Colonic mucosa (tissue), 4 donors: ENCODE data around the gene FOXP4. TPM values are rescaled to one million over a fixed set of nuclear protein-coding genes. Genes with fewer than 3 reads are reported as not detected.

ENCODE experiments used
- DNase-seq: peaks from one replicate; pipeline ENCODE4 v3.0.0-alpha.2; 2020
- H3K27ac ChIP-seq: fragments of 200-600 bp; one replicate; pipeline ENCODE4 v1.8.0; 2021
- H3K27me3 ChIP-seq: fragments of 200-600 bp; one replicate; pipeline ENCODE4 v1.8.0; 2021
- H3K36me3 ChIP-seq: fragments of 200-600 bp; one replicate; pipeline ENCODE4 v1.8.0; 2021
- H3K4me1 ChIP-seq: fragments of 200-600 bp; one replicate; pipeline ENCODE4 v1.8.0; 2021; ENCODE audit warnings: mild to moderate bottlenecking
- H3K4me3 ChIP-seq: fragments of 200-600 bp; one replicate; pipeline ENCODE4 v1.8.0; 2021
- H3K9ac ChIP-seq, 2 donors: one replicate each; pipeline ENCODE4 v1.7.0; 2013; ENCODE audit warnings: control low read depth in 2 of 2, low read depth in 2 of 2, low read length in 2 of 2
- H3K9me3 ChIP-seq: fragments of 200-600 bp; one replicate; pipeline ENCODE4 v1.8.0; 2021
- intact Hi-C: fragments of 100-400 bp; cut with DNase I; formaldehyde crosslinking; loops from one replicate; pipeline ENCODE4 v1.14.1; 2022
- total RNA-seq, 2 donors: library from RNA; stranded (reverse); fragmentation: NEBNext Ultra II Directional in 1 of 2; extraction: Animal tissue kit (Norgen Biotek cat#: 25700) in 1 of 2; gene quantifications; one replicate each; pipeline ENCODE4 v1.2.1, GENCODE V29; 2021
- TF ChIP-seq, protein P1 (sequence below): fragments of 200-600 bp; IDR thresholded peaks from one replicate; pipeline ENCODE4 v1.8.0; 2022; ENCODE audit warnings: antibody characterized with exemption, mild to moderate bottlenecking
- donor health status: healthy.
- donor health status: DM: no; HTN: no; CAD: no.
- donor health status: DM: no; HTN: no; CAD: no.

The FOXP4 gene
- total RNA-seq, 2 donors from 2014 or later: 33.6 to 50.4 TPM

DNA sequence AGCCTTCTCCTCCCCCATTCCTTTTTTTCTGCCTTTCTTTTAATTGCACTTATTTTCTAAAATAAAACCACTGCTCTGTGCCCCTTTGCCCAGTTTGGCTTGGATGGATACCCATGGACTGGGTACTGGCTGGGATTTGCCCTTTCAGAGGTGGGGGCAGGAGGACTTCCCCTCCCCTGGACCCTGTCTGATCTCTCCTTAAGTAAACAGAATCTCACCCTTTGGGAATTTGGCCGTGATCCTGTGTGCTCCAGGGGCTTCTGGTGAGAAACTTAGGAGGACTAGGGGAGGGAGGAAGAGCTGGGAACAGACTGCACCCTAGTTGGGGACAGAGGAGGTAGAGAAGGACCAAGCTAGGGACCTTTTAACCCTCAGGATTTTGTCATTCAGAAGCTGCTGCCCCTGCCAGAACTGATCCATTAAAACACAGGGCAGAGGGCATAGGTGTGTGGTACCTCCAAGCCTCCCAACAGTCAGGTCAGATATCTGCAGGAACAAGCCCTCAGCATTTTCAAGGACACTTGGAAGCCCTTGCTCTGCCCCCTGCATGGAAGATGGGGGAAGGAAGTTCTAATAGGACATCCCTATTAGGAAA, 7.3 kb downstream of the FOXP4 start:
- Histone ChIP-seq H3K36me3 (no peaks in the 10 kb centered on the region), H3K4me3 (no peak overlapping the region), H3K27me3 (no peaks in the 10 kb centered on the region), H3K27ac (no peak overlapping the region), H3K4me1 (no peaks in the 10 kb centered on the region), H3K9ac (no peak overlapping the region), H3K9me3 (no peaks in the 10 kb centered on the region)
- TF ChIP-seq, protein P1, sequence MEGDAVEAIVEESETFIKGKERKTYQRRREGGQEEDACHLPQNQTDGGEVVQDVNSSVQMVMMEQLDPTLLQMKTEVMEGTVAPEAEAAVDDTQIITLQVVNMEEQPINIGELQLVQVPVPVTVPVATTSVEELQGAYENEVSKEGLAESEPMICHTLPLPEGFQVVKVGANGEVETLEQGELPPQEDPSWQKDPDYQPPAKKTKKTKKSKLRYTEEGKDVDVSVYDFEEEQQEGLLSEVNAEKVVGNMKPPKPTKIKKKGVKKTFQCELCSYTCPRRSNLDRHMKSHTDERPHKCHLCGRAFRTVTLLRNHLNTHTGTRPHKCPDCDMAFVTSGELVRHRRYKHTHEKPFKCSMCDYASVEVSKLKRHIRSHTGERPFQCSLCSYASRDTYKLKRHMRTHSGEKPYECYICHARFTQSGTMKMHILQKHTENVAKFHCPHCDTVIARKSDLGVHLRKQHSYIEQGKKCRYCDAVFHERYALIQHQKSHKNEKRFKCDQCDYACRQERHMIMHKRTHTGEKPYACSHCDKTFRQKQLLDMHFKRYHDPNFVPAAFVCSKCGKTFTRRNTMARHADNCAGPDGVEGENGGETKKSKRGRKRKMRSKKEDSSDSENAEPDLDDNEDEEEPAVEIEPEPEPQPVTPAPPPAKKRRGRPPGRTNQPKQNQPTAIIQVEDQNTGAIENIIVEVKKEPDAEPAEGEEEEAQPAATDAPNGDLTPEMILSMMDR: no peak
- DNase-seq: no peak
- intact Hi-C loops: no loop called here

DNA sequence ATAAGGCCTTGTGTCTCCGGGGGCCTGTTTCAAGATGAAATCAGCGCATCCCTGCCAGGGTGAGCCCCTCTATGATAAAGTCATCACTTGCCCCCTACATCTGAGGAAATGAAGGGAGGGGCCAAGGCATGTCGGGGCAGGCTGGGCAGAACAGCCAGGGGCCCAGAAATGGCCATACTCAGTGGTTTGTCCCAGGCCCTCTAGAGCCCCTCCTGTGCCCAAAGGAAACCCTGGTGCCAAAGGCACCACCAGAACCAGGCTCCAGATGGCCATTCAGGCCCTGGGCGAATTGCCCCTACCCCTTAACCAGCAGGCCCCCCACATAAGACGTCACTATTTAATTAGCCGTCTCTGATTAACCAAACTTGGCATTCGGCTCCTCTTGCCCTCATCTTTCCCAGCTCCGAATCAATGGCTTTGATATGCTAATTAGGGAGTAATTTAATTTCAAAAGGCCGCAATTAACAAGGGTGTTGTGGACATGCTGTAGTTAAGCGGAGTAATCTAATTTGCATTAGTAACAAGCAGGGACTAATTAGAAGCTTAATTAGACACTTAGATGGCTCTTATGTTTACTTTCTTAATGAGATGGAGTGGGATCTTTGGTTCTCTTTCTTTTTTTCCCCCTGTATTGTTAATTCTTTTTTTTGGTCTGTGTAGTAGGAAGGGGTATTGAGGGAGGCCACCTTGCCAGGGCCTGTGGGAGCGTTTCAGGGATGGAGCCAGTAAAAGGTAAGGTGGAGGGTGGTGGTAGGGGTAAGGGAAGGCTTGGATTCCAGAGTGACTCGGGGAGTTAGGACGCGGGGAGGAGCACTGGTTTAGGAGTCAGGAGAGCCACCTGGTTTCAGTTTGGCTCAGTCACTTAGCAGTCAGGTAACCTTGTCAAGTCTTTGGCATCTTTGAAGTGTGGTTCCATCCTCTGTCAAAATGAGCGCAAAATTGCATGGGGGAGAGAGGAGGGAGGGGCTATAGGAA, 9.4 kb downstream of the FOXP4 start:
- no peak overlapping the region for H3K4me3 ChIP-seq
- TF ChIP-seq, protein P1: no peak
- H3K27me3 ChIP-seq: no peaks in the 10 kb centered on the region
- no peak overlapping the region for H3K27ac ChIP-seq
- intact Hi-C loops: no loop called here
- H3K9me3 ChIP-seq: no peaks in the 10 kb centered on the region
- no peaks in the 10 kb centered on the region for H3K4me1 ChIP-seq
- DNase-seq: no peak
- no peaks in the 10 kb centered on the region for H3K36me3 ChIP-seq
- H3K9ac ChIP-seq: no peak overlapping the region

DNA sequence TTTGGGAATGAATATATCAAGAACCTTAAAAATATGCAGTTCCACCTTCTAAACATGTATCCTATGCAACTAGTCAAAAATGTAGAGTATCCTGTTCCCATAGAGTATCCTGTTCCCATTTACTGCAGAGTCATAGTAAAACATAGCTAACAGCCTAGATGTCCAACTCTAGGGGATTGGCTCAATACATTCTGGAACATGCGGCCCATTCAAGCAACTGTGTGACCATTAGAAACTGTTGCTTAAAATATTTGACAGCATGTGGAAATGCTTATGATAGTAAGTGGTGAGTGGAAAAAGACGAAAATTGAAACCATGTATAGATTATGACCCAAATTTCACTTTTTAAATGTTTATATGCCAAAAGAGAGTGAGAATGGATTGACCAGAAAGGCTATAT, 11.2 kb downstream of the FOXP4 start:
- no peaks in the 10 kb centered on the region for H3K36me3 ChIP-seq
- TF ChIP-seq, protein P1: no peak
- H3K27ac ChIP-seq: no peak overlapping the region
- H3K4me1 ChIP-seq: no peaks in the 10 kb centered on the region
- H3K27me3 ChIP-seq: no peaks in the 10 kb centered on the region
- DNase-seq: no peak
- no peaks in the 10 kb centered on the region for H3K9me3 ChIP-seq
- H3K9ac ChIP-seq: no peak overlapping the region
- intact Hi-C loops: no loop called here
- no peak overlapping the region for H3K4me3 ChIP-seq

DNA sequence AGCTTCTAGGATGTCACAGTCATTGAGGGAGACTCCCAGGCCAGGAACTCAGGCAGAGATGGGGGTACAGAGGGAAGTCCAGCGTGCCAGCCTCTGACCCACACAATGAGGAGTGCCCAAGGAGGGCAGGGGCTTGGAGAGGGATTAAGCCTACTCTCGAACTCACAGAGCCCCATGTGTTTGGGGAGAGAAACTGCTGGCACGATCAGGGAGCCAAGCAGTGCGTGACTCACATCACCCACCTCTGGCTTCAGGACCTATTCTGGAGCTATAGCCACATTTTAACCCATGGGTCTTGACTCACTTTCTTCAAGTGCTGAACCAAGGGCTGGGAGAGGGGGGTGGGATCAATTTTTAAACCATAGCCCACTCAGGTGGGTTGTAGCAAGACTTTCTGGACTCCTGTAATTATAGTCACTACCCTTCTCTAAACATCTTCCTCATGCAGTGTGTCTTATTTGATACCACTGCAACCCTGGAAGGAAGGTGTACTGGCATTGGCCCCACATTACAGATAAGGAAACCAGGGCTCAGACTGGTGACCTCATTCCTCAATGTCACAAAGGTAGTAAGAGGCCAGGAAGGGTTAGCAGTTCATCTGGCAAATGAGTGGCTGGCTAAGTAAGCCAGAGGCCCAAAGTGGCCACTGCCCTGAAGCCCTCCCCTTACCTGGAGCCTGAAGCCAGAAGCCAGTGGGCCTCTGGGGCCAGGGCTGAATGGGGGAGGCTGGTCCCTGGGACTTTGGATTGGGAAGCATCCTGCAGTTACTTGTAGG, 12.0 kb downstream of the FOXP4 start:
- Histone ChIP-seq H3K9me3 (no peaks in the 10 kb centered on the region), H3K27me3 (no peaks in the 10 kb centered on the region), H3K4me1 (no peaks in the 10 kb centered on the region), H3K9ac (no peak overlapping the region), H3K36me3 (no peaks in the 10 kb centered on the region), H3K4me3 (no peak overlapping the region), H3K27ac (no peak overlapping the region)
- no peak for DNase-seq
- intact Hi-C loops: no loop called here
- TF ChIP-seq, protein P1: no peak

DNA sequence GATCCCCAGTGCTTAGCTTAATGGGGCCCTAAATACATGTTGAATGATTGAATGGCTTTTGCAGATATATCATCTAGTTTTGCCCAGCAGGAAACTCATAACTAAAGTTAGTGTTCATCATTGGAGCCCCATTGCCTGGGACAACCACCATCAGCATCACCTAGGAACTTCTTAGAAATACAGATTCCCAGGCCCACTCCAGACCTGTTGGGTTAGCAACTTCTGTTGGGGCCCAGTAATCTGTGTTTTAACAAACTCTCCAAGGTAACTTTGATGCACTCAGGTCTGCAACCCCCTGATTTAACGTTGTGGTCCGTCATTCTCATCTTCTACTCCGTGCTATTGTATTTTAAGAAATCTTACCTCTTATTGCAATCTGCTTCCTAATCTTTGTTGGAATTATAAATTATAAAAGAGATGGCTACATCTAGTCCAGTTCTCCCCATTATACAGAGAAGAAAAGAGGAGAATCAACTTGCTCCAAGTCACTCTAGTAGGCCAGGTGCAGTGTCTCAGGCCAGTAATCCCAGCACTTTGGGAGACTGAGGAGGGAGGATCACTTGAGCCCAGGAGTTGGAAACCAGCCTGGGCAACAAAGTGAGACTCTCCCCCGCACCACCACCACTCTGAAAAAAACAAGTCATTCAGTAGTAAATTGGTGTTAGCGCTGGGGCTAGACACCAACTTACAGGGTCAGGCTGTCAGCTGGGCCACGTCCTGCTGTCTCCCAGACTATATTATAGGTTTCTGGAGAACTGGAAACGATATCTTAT, 13.7 kb downstream of the FOXP4 start:
- H3K9me3 ChIP-seq: no peaks in the 10 kb centered on the region
- H3K27me3 ChIP-seq: no peaks in the 10 kb centered on the region
- no peak overlapping the region for H3K27ac ChIP-seq
- DNase-seq: no peak
- no peaks in the 10 kb centered on the region for H3K36me3 ChIP-seq
- no peaks in the 10 kb centered on the region for H3K4me1 ChIP-seq
- peak overlapping the region; percentile 23 for H3K4me3 ChIP-seq
- intact Hi-C loops: no loop called here
- H3K9ac ChIP-seq: no peak overlapping the region
- TF ChIP-seq, protein P1: no peak
